GM20000 (cell line): ENCODE results near the gene FMO2.

Experiments
- DNase-seq: peaks from one replicate; pipeline ENCODE4 v3.0.0; 2012; ENCODE audit warnings: low spot score
- TF ChIP-seq, protein P1 (sequence below): IDR thresholded peaks from 2 replicates; pipeline ENCODE4 v1.5.1; 2012; ENCODE audit warnings: mild to moderate bottlenecking, control low read depth; ENCODE audit errors: extremely low read depth, missing control alignments

FMO2 gene

DNA sequence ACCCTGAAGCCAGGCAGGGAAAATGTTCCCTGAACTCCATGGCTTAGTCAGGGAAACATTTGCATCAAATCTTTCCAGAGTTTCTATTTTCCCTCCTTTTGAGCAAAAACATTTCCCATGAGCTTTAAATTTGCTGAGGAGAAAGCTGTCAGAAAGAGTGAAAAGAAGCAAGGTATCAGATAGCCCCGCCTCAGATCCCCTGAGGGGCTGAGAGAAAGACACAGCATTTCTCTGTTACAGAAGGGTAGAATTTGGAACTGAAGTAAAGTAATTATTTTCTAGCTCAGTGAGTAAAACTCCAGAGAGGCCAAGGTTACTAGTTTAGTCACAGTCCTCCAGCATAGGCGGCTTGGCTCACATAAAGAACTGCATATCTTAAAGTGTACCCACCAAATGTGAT is 73.8 kb downstream of the FMO2 start:
- DNase-seq, result no peak
- TF ChIP-seq, protein P1, sequence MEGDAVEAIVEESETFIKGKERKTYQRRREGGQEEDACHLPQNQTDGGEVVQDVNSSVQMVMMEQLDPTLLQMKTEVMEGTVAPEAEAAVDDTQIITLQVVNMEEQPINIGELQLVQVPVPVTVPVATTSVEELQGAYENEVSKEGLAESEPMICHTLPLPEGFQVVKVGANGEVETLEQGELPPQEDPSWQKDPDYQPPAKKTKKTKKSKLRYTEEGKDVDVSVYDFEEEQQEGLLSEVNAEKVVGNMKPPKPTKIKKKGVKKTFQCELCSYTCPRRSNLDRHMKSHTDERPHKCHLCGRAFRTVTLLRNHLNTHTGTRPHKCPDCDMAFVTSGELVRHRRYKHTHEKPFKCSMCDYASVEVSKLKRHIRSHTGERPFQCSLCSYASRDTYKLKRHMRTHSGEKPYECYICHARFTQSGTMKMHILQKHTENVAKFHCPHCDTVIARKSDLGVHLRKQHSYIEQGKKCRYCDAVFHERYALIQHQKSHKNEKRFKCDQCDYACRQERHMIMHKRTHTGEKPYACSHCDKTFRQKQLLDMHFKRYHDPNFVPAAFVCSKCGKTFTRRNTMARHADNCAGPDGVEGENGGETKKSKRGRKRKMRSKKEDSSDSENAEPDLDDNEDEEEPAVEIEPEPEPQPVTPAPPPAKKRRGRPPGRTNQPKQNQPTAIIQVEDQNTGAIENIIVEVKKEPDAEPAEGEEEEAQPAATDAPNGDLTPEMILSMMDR, result no peak
